OCI-LY3 (cell line): ENCODE data around the gene NGRN.

Source experiments
- EZH2phosphoT487 ChIP-seq: fragments of 200-600 bp; shearing (Covaris generic); IDR thresholded peaks from 2 replicates; pipeline ENCODE4 v1.6.1; 2018; ENCODE audit warnings: antibody characterized with exemption, mixed run types, low read depth
- TF ChIP-seq, protein P1 (sequence below): fragments of 200-600, 300-600 bp; sonication (generic); IDR thresholded peaks from 2 replicates; pipeline ENCODE4 v1.5.1; 2014; ENCODE audit warnings: antibody characterized with exemption, low read length, low read depth

DNA sequence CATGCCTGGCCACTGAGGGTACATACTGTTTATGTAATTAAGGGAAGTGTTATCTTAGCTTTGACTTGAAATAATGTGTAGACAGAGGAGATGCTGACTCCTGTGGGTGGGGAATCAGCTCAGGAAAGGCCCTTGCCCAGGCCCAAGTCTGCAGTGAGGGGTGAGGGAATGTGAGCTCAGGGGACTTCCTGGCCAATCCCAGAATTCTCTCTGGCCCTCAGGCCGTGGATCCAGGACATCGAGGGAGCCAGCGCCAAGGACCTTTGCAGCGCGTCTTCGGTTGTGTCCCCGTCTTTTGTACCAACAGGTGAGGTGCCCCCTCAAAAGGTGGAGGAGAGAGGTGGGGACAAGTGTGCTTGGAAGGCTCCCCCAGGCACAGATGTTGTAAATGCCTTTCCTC, 38.1 kb upstream of the NGRN start:
- TF ChIP-seq, protein P1, sequence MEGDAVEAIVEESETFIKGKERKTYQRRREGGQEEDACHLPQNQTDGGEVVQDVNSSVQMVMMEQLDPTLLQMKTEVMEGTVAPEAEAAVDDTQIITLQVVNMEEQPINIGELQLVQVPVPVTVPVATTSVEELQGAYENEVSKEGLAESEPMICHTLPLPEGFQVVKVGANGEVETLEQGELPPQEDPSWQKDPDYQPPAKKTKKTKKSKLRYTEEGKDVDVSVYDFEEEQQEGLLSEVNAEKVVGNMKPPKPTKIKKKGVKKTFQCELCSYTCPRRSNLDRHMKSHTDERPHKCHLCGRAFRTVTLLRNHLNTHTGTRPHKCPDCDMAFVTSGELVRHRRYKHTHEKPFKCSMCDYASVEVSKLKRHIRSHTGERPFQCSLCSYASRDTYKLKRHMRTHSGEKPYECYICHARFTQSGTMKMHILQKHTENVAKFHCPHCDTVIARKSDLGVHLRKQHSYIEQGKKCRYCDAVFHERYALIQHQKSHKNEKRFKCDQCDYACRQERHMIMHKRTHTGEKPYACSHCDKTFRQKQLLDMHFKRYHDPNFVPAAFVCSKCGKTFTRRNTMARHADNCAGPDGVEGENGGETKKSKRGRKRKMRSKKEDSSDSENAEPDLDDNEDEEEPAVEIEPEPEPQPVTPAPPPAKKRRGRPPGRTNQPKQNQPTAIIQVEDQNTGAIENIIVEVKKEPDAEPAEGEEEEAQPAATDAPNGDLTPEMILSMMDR = no peak
- TF ChIP-seq EZH2phosphoT487 = no peak
